ENCODE results near the gene P2RX5. TPM values are rescaled to one million over a fixed set of nuclear protein-coding genes. Genes with fewer than 3 reads are reported as not detected.
"Not testable (repeated sequence)": the region's sequence is repeated elsewhere in the genome, so short reads cannot be mapped to it uniquely, and the experiment has no call there.

Gene P2RX5
- total RNA-seq, 1 donor from 2014 or later: 0.30 TPM

DNA sequence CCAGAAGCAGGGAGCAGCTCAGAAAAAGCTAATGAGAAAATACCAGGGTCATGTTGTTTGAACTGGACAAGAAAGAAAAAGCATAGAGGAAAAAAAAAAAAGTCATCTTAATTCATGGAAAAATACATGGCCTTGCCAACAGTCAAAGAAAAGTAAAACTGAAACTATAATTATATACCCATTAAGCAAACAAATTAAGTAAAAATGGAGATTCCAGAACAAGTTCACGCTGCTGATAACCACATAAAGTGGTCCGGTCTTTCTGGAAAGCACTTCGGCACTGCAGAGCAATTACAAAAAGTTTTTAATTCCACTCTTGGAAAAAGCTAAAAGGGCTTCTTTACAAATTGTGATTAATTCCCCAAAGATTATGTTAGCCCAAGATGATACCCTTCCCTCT lies 12.4 kb upstream of the P2RX5 start:
- no peak for DNase-seq (ENCODE audit: low spot score)
- TF ChIP-seq, protein P1, sequence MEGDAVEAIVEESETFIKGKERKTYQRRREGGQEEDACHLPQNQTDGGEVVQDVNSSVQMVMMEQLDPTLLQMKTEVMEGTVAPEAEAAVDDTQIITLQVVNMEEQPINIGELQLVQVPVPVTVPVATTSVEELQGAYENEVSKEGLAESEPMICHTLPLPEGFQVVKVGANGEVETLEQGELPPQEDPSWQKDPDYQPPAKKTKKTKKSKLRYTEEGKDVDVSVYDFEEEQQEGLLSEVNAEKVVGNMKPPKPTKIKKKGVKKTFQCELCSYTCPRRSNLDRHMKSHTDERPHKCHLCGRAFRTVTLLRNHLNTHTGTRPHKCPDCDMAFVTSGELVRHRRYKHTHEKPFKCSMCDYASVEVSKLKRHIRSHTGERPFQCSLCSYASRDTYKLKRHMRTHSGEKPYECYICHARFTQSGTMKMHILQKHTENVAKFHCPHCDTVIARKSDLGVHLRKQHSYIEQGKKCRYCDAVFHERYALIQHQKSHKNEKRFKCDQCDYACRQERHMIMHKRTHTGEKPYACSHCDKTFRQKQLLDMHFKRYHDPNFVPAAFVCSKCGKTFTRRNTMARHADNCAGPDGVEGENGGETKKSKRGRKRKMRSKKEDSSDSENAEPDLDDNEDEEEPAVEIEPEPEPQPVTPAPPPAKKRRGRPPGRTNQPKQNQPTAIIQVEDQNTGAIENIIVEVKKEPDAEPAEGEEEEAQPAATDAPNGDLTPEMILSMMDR (IDR thresholded peaks at IDR 0.05): no peak
- Mint-ChIP-seq H3K27ac (ENCODE audit: unreplicated experiment) (no peak overlapping the region), H3K9me3 (ENCODE audit: low read depth) (no peaks in the 10 kb centered on the region), H3K36me3 (ENCODE audit: low read depth) (peaks cover 9% of the 10 kb centered on the region), H3K4me1 (ENCODE audit: low read depth) (no peaks in the 10 kb centered on the region), H3K4me3 (ENCODE audit: unreplicated experiment) (no peak overlapping the region), H3K27me3 (ENCODE audit: low read depth) (no peaks in the 10 kb centered on the region)

GRCh38 chr17:3705718-3705984 lies 9.7 kb upstream of the P2RX5 start:
- H3K4me1 Mint-ChIP-seq (ENCODE audit: low read depth); H3K9me3 Mint-ChIP-seq (ENCODE audit: low read depth); H3K27me3 Mint-ChIP-seq (ENCODE audit: low read depth); H3K4me3 Mint-ChIP-seq (ENCODE audit: unreplicated experiment); H3K36me3 Mint-ChIP-seq (ENCODE audit: low read depth); H3K27ac Mint-ChIP-seq (ENCODE audit: unreplicated experiment); DNase-seq (ENCODE audit: low spot score): not testable (repeated sequence)

DNA sequence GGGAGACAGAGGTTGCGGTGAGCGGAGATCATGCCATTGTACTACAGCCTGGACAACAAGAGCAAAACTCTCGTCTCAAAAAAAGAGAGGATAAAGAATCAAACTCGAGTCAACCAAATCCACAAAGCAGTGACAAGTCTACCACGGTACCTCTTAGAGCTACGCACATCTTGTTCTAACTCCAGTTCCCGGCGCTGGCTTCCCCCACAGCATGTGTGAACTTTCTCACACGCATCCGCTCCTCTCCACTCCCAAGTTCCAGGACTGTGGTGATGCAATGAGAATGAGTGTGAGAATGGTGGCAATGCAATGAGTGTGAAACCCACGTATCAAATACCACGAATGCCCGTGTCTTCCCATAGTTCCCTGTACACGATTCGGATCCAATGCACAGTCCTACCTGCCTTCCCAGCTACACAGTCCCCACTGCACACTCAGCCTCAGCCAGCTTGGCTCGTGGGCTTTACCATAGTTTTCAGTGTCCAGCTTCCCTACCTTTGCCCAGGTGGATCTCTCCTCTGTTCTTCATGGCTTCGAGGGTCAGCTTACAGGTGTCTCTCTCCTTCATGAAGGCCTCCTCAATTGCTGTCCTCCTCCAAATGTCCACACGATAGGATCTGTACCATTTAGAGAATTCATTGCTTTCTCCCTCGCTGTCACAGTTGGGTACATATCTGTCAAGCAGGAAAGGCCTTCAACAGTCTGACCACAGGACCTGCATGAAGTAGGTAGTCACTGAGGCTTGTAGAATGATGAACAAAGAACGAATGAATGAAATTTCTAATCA lies 9.2 kb upstream of the P2RX5 start:
- Mint-ChIP-seq H3K4me1 (ENCODE audit: low read depth) (no peaks in the 10 kb centered on the region), H3K9me3 (ENCODE audit: low read depth) (no peaks in the 10 kb centered on the region), H3K27ac (ENCODE audit: unreplicated experiment) (no peak overlapping the region), H3K27me3 (ENCODE audit: low read depth) (no peaks in the 10 kb centered on the region), H3K4me3 (ENCODE audit: unreplicated experiment) (no peak overlapping the region), H3K36me3 (ENCODE audit: low read depth) (peaks cover 3% of the 10 kb centered on the region)
- DNase-seq (ENCODE audit: low spot score): no peak
- TF ChIP-seq, protein P1 (IDR thresholded peaks at IDR 0.05): no peak

DNA sequence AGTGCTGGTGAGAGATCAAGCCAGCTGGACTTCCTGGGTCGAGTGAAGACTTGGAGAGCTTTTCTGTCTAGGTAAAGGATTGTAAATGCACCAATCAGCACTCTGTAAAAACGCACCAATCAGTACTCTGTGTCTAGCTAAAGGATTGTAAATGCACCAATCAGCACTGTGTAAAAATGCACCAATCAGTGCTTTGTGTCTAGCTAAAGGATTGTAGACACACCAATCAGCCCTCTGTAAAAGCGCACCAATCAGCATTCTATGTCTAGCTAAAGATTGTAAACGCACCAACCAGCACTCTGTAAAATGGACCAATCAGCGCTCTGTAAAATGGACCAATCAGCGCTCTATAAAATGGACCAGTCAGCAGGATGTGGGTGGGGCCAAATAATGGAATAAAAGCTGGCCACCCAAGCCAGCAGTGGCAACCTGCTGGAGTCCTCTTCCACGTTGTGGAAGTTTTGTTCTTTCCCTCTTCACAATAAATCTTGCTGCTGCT lies 6.1 kb upstream of the P2RX5 start:
- not testable (repeated sequence) for H3K9me3 Mint-ChIP-seq (ENCODE audit: low read depth); H3K27me3 Mint-ChIP-seq (ENCODE audit: low read depth); H3K36me3 Mint-ChIP-seq (ENCODE audit: low read depth); H3K27ac Mint-ChIP-seq (ENCODE audit: unreplicated experiment); H3K4me3 Mint-ChIP-seq (ENCODE audit: unreplicated experiment); DNase-seq (ENCODE audit: low spot score); H3K4me1 Mint-ChIP-seq (ENCODE audit: low read depth)

DNA sequence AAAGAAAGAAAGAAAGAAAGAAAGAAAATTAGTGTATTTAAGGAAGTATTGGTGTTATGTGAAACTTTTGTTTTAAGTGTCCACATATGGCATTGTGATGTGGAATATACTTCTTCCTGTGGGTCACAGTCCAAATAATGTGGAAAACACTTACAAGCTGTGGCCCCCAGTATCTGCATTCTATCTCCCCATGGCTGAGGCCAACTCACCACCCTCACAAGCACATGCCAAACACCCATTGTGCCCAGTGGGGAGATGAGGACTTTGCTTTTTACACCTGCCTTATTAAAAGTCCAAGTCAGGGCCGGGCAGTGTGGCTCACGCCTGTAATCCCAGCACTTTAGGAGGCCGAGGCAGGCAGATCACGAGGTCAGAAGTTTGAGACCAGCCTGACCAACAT lies 4.0 kb upstream of the P2RX5 start:
- H3K4me3 Mint-ChIP-seq (ENCODE audit: unreplicated experiment): no peak overlapping the region
- peaks cover 10% of the 10 kb centered on the region for H3K9me3 Mint-ChIP-seq (ENCODE audit: low read depth)
- TF ChIP-seq, protein P1 (IDR thresholded peaks at IDR 0.05): no peak
- H3K27ac Mint-ChIP-seq (ENCODE audit: unreplicated experiment): no peak overlapping the region
- DNase-seq (ENCODE audit: low spot score): no peak
- peaks cover 4% of the 10 kb centered on the region for H3K4me1 Mint-ChIP-seq (ENCODE audit: low read depth)
- H3K36me3 Mint-ChIP-seq (ENCODE audit: low read depth): peaks cover 3% of the 10 kb centered on the region
- peaks cover 4% of the 10 kb centered on the region for H3K27me3 Mint-ChIP-seq (ENCODE audit: low read depth)

DNA sequence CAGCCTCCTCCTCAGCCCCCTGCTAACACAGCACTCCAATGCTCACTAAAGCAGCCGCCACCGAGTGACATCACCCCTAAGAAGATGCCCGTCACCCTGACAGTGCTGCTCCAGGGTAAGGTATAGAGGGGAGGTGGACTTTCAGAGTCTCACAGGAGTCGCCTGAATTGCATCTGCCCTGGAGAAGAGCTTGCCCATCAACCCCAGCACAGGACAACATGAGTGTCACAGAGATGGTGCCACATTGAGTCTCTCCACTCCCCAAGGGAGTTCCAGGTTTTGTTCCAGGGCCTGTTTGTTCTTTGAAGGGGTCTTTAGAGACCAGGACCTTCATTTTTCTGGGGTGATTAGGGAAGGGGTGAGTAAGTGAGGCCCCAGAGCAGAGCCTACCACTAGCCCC lies 2.2 kb upstream of the P2RX5 start:
- TF ChIP-seq, protein P1 (IDR thresholded peaks at IDR 0.05): no peak
- peaks cover 8% of the 10 kb centered on the region for H3K27me3 Mint-ChIP-seq (ENCODE audit: low read depth)
- no peak overlapping the region for H3K27ac Mint-ChIP-seq (ENCODE audit: unreplicated experiment)
- H3K4me1 Mint-ChIP-seq (ENCODE audit: low read depth): peaks cover 4% of the 10 kb centered on the region
- peaks cover 3% of the 10 kb centered on the region for H3K36me3 Mint-ChIP-seq (ENCODE audit: low read depth)
- H3K9me3 Mint-ChIP-seq (ENCODE audit: low read depth): peaks cover 10% of the 10 kb centered on the region
- no peak for DNase-seq (ENCODE audit: low spot score)
- H3K4me3 Mint-ChIP-seq (ENCODE audit: unreplicated experiment): no peak overlapping the region
